ENCODE results near the gene CADM2. TPM values are rescaled to one million over a fixed set of nuclear protein-coding genes. Genes with fewer than 3 reads are reported as not detected.

Gene CADM2
- total and polyA plus RNA-seq, 2 donors (not counting 3 experiments of a cell fraction or from before 2014, with no cell fraction given) = not detected

DNA sequence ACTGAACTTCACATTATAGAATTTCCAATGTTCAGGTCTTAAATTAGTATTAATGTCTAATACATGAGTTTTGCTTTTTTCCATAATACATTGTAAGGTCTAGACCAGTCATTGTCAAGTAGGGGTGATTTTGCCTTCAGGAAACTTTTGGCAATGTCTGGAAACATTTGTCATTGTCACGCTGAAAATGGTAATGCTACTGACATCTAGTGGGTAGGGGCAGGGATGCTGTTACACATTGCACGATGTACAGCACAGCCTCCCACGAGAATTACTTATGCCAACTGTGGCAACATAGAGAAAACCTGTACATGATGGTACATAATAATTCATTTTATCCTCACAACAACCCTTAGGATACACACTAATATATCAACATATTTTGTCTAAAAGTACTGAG, 384.1 kb downstream of the CADM2 start:
- intact Hi-C loops (cut with micrococcal nuclease) = no loop called here
- no peak overlapping the region for H3K4me3 ChIP-seq (replicated peaks in 1 of 3; ENCODE audit: insufficient read depth in 1 of 3, low read depth in 1 of 3, low read length in 3 of 3)

More for the DNA sequence above, 384.1 kb downstream of the CADM2 start:
- DNase-seq (ENCODE audit: low read depth, low spot score) (no peak), FAIRE-seq (no peak)
- dilution Hi-C loops (cut with MboI; ENCODE audit: extremely low pct_ligation_motif_present, low sequenced_read_pairs) = no loop called here
- TF ChIP-seq POLR2A (IDR thresholded peaks at IDR 0.05; ENCODE audit: low read depth, low read length) (no peak), MYC (IDR thresholded peaks at IDR 0.05; ENCODE audit: low read depth, low read length) (no peak), FOS (IDR thresholded peaks at IDR 0.05; ENCODE audit: borderline replicate concordance, insufficient read depth, low read length) (no peak), POLR2AphosphoS5 (IDR thresholded peaks at IDR 0.05; ENCODE audit: insufficient read depth, low read depth, low read length) (no peak), JUN (IDR thresholded peaks at IDR 0.05; ENCODE audit: borderline replicate concordance, insufficient read depth, insufficient read length, low read depth) (no peak), EZH2 (IDR thresholded peaks at IDR 0.05; ENCODE audit: borderline replicate concordance, low read depth, low read length, severe bottlenecking) (no peak), GATA2 (IDR thresholded peaks at IDR 0.05; ENCODE audit: insufficient read depth, insufficient read length, low read depth, low read length) (no peak)
- TF ChIP-seq, protein P1, sequence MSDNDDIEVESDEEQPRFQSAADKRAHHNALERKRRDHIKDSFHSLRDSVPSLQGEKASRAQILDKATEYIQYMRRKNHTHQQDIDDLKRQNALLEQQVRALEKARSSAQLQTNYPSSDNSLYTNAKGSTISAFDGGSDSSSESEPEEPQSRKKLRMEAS (IDR thresholded peaks at IDR 0.05; ENCODE audit: insufficient read depth, insufficient read length) = no peak
- TF ChIP-seq, protein P2, sequence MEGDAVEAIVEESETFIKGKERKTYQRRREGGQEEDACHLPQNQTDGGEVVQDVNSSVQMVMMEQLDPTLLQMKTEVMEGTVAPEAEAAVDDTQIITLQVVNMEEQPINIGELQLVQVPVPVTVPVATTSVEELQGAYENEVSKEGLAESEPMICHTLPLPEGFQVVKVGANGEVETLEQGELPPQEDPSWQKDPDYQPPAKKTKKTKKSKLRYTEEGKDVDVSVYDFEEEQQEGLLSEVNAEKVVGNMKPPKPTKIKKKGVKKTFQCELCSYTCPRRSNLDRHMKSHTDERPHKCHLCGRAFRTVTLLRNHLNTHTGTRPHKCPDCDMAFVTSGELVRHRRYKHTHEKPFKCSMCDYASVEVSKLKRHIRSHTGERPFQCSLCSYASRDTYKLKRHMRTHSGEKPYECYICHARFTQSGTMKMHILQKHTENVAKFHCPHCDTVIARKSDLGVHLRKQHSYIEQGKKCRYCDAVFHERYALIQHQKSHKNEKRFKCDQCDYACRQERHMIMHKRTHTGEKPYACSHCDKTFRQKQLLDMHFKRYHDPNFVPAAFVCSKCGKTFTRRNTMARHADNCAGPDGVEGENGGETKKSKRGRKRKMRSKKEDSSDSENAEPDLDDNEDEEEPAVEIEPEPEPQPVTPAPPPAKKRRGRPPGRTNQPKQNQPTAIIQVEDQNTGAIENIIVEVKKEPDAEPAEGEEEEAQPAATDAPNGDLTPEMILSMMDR (IDR thresholded peaks at IDR 0.05; ENCODE audit: extremely low read depth in 1 of 2, insufficient read depth in 1 of 2, low read depth in 1 of 2, low read length in 2 of 2) = no peak
- H3K27me3 ChIP-seq (ENCODE audit: control insufficient read depth in 2 of 2, insufficient read depth in 2 of 2, low read length in 2 of 2) = no peaks in the 10 kb centered on the region
- H2AFZ ChIP-seq (ENCODE audit: low read depth, low read length) = no peak overlapping the region
- BruUV-seq (replicated peaks) = no TSS peak
- no peak overlapping the region for H3K27ac ChIP-seq (ENCODE audit: insufficient read depth, low read depth, low read length)
- no peaks in the 10 kb centered on the region for H3K36me3 ChIP-seq (ENCODE audit: control insufficient read depth in 2 of 2, extremely low read depth in 1 of 2, insufficient read depth in 2 of 2, low read length in 2 of 2)
- H3K9me1 ChIP-seq (replicated peaks; ENCODE audit: control insufficient read depth, extremely low read depth, insufficient read depth, low read length) = no peaks in the 10 kb centered on the region
- ChIA-PET POLR2A (no interaction called here), CTCF (no interaction called here)
- no peaks in the 10 kb centered on the region for H3K79me2 ChIP-seq (ENCODE audit: control insufficient read depth, insufficient read depth, low read length)
- H3K4me2 ChIP-seq (ENCODE audit: insufficient read depth, low read length) = no peak overlapping the region
- H3K4me1 ChIP-seq (ENCODE audit: control insufficient read depth, extremely low read depth, insufficient read depth, low read length) = no peaks in the 10 kb centered on the region
- H4K20me1 ChIP-seq (replicated peaks; ENCODE audit: control insufficient read depth, extremely low read depth, insufficient read depth, low read length) = no peaks in the 10 kb centered on the region
- no peak overlapping the region for H3K9ac ChIP-seq (replicated peaks; ENCODE audit: extremely low read depth, insufficient read depth, low read length)
- H3K9me3 ChIP-seq (replicated peaks; ENCODE audit: control insufficient read depth, insufficient read depth, low read length) = no peaks in the 10 kb centered on the region
